Gastrocnemius medialis (tissue), 4 donors: ENCODE data around the gene ANKS6.

Experiments
- POLR2A ChIP-seq, 2 donors: fragments of 450-650 bp; IDR thresholded peaks; one replicate each; pipeline ENCODE4 v1.6.1; 2017; ENCODE audit warnings: antibody characterized with exemption in 2 of 2, mild to moderate bottlenecking in 2 of 2, moderate library complexity in 2 of 2
- TF ChIP-seq, protein P1 (sequence below), 5 experiments: fragments of 450-650 bp in 3 of 5; fragments of 200-600 bp in 2 of 5; sonication (generic) in 2 of 5; IDR thresholded peaks in 4 of 5; conservative IDR thresholded peaks in 1 of 5; 1 replicate in 4 of 5; 2 replicates in 1 of 5; pipeline ENCODE4 v1.5.1; 2016 to 2019; ENCODE audit warnings: antibody characterized with exemption in 5 of 5, mild to moderate bottlenecking in 3 of 5, moderate library complexity in 3 of 5

- TF ChIP-seq, protein P1, sequence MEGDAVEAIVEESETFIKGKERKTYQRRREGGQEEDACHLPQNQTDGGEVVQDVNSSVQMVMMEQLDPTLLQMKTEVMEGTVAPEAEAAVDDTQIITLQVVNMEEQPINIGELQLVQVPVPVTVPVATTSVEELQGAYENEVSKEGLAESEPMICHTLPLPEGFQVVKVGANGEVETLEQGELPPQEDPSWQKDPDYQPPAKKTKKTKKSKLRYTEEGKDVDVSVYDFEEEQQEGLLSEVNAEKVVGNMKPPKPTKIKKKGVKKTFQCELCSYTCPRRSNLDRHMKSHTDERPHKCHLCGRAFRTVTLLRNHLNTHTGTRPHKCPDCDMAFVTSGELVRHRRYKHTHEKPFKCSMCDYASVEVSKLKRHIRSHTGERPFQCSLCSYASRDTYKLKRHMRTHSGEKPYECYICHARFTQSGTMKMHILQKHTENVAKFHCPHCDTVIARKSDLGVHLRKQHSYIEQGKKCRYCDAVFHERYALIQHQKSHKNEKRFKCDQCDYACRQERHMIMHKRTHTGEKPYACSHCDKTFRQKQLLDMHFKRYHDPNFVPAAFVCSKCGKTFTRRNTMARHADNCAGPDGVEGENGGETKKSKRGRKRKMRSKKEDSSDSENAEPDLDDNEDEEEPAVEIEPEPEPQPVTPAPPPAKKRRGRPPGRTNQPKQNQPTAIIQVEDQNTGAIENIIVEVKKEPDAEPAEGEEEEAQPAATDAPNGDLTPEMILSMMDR (IDR thresholded peaks at IDR 0.05 in 4 of 5, conservative IDR thresholded peaks at IDR 0.05 in 1 of 5): no peak
- no peak for TF ChIP-seq POLR2A (IDR thresholded peaks at IDR 0.05)
Observed at GRCh38 chr9:98795970-98796363, 388 bp downstream of the ANKS6 start.
